Hepatic stellate cell (primary cell): ENCODE measurements around the gene RNF214.
A peak's percentile ranks its signal among the peaks of the same experiment; 100 is the strongest.

Experiments used
- DNase-seq: peaks from one replicate; pipeline ENCODE4 v3.0.0; 2011; ENCODE audit warnings: low spot score

RNF214 gene

GRCh38 chr11:117282956-117283355, 50.5 kb downstream of the RNF214 start:
- no peak for DNase-seq

GRCh38 chr11:117284053-117284452, 51.6 kb downstream of the RNF214 start:
- no peak for DNase-seq

GRCh38 chr11:117286588-117286987, 54.1 kb downstream of the RNF214 start:
- DNase-seq, result no peak

- DNase-seq, result no peak
These were observed 55.2 kb downstream of the RNF214 start for GRCh38 chr11:117287668-117288067.

- DNase-seq, result no peak
These were observed 57.3 kb downstream of the RNF214 start for GRCh38 chr11:117289795-117290194.

GRCh38 chr11:117290809-117291396, 58.4 kb downstream of the RNF214 start, which contains the start of gene BACE1-AS:
BACE1-AS (plus strand) TSS chr11:117291346.
- no peak for DNase-seq

- DNase-seq, result no peak
These were observed 60.1 kb downstream of the RNF214 start for GRCh38 chr11:117292616-117293015.

- DNase-seq, result no peak
These were observed 63.1 kb downstream of the RNF214 start for GRCh38 chr11:117295438-117296137.

- DNase-seq, result no peak
These were observed 64.4 kb downstream of the RNF214 start for GRCh38 chr11:117296881-117297280.

GRCh38 chr11:117298195-117298594, 65.7 kb downstream of the RNF214 start:
- DNase-seq, result no peak

- DNase-seq, result no peak
These were observed 67.1 kb downstream of the RNF214 start for GRCh38 chr11:117299351-117300282.

GRCh38 chr11:117300283-117300663, 67.8 kb downstream of the RNF214 start:
- peak; percentile 60 for DNase-seq

GRCh38 chr11:117300773-117301172, 68.3 kb downstream of the RNF214 start:
- DNase-seq, result peak; percentile 35

GRCh38 chr11:117302228-117302627, 69.8 kb downstream of the RNF214 start:
- DNase-seq, result no peak

GRCh38 chr11:117303101-117303500, 70.6 kb downstream of the RNF214 start:
- no peak for DNase-seq

GRCh38 chr11:117303646-117304315, 71.3 kb downstream of the RNF214 start:
- no peak for DNase-seq

- DNase-seq, result no peak
These were observed 72.7 kb downstream of the RNF214 start for GRCh38 chr11:117305145-117305544.

- DNase-seq, result no peak
These were observed 76.8 kb downstream of the RNF214 start for GRCh38 chr11:117309310-117309709.

- no peak for DNase-seq
These were observed 80.6 kb downstream of the RNF214 start for GRCh38 chr11:117313091-117313490.

GRCh38 chr11:117313828-117314768, 81.6 kb downstream of the RNF214 start:
- DNase-seq, result no peak

GRCh38 chr11:117314840-117315239, 82.4 kb downstream of the RNF214 start:
- DNase-seq, result no peak
